ENCODE data around the gene ST3GAL2.
"Not testable (repeated sequence)": the region's sequence is repeated elsewhere in the genome, so short reads cannot be mapped to it uniquely, and the experiment has no call there.

Gene ST3GAL2

DNA sequence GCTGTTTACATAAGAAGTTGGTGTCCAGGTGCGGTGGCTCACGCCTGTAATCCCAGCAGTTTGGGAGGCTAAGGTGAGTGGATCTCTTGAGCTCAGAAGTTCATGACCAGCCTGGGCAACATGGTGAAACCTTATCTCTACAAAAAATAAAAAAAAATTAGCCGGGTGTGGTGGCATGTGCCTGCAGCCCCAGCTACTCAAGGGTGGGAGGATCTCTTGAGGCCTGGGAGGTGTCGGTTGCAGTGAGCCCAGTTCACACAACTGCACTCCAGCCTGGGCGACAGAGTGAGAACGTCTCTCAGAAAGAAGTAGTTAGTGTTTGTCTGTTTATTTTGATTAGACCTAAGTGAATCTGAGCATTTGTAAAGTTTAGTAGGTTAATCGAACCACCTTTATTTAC lies 79.3 kb downstream of the ST3GAL2 start:
- DNase-seq (ENCODE audit: insufficient read length, low spot score) = no peak
- no peak for FAIRE-seq
- TF ChIP-seq POLR2A (IDR thresholded peaks at IDR 0.05; ENCODE audit: low read depth, low read length) = no peak

DNA sequence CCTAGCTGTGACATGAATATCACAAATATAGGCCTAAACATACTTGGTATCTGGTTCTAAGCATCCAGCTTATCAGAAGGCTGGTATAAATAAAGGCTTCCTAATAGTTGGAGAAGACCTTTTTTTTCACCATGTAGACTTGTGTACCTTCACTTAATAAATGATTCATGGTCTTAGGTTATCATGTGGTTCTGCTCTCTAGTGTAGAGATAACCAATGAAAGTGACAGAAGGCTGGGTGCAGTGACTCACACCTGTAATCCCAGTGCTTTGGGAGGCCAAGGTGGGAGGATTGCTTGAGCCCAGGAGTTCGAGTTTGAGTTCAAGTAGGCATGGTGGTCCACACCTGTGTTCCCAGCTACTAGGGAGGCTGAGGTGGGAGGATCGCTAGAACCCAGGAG lies 89.1 kb downstream of the ST3GAL2 start:
- FAIRE-seq (no peak), DNase-seq (ENCODE audit: insufficient read length, low spot score) (no peak)
- TF ChIP-seq POLR2A (IDR thresholded peaks at IDR 0.05; ENCODE audit: low read depth, low read length) = no peak

DNA sequence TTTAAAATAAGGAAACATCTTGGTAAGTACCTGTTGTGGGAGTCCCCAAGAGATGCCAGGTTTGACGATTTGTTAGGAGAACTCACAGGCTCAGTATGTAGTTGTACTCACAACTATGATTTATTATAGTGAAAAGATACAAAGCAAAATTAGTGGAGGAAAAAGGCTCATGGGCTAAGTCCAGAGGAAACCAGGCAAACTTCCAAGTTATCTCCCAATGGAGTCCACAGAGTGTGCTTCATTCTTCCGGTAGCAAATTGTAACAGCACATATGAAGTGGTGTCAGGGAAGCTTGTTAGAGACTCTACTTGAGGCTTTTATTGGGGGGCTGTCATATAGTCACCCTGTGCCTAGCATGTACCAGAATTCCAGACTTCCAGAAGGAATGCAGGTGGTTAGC lies 89.9 kb downstream of the ST3GAL2 start:
- no peak for DNase-seq (ENCODE audit: insufficient read length, low spot score)

DNA sequence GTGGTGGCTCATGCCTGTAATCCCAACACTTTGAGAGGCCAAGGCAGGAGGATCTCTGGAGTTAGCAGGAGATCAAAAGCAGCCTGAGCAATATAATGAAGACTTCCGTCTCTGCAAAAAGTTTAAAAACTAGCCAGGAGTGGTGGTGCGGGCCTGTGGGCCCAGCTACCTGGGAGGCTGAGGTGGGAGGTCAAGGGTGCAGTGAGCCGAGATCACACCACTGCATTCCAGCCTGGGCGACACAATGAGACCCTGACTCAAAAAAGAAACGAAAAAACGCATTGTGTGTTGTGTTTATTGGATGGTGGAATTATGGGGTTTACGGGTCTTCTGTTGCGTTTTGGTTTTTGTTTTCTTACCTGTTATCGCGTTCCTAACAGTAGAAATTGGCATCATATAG lies 93.1 kb downstream of the ST3GAL2 start:
- no peak for TF ChIP-seq POLR2A (IDR thresholded peaks at IDR 0.05; ENCODE audit: low read depth, low read length)
- DNase-seq (ENCODE audit: insufficient read length, low spot score) (no peak), FAIRE-seq (no peak)

More for the DNA sequence above, 89.9 kb downstream of the ST3GAL2 start:
- FAIRE-seq = no peak
- TF ChIP-seq POLR2A (IDR thresholded peaks at IDR 0.05; ENCODE audit: low read depth, low read length) = no peak

DNA sequence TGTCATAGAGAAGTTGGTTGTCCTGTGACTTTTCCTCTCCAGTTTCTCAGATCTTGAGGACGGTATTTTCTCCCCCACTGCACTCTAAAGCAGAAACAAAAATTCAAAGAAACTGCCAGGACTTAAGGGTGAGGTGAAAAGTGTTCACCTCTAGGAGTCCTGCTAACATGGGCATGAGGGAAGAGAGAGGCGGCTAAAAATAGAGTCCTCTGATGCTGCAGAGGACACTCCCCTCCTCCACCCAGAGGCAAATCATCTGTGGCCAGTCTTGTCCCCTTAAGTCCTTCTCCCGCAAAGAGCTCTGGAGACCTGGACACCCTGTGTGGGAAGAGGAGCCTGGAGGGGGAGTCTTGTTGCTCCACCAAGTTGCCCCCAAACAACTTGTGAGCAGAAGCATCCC lies 96.9 kb downstream of the ST3GAL2 start:
- TF ChIP-seq POLR2A (IDR thresholded peaks at IDR 0.05; ENCODE audit: low read depth, low read length) = no peak
- FAIRE-seq = no peak
- no peak for DNase-seq (ENCODE audit: insufficient read length, low spot score)

DNA sequence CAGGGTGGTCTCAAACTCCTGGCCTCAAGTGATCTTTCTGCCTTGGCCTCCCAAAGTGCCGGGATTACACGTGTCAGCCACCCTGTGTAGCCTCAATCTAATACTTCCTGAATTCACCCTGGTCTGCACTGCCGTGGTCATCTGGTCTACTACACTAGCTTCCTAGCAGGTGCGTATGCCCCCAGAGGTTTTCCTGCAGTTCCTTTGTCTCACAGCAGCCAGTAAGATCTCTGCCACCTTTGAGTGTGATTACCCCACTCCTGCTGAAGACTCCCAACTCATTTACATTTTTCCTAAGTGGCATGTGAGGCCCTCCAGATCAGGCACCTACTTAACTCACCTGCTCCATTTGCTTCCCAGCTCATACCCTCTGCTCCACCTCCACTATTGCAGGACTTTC lies 97.3 kb downstream of the ST3GAL2 start:
- FAIRE-seq = no peak
- DNase-seq (ENCODE audit: insufficient read length, low spot score) = no peak
- no peak for TF ChIP-seq POLR2A (IDR thresholded peaks at IDR 0.05; ENCODE audit: low read depth, low read length)

DNA sequence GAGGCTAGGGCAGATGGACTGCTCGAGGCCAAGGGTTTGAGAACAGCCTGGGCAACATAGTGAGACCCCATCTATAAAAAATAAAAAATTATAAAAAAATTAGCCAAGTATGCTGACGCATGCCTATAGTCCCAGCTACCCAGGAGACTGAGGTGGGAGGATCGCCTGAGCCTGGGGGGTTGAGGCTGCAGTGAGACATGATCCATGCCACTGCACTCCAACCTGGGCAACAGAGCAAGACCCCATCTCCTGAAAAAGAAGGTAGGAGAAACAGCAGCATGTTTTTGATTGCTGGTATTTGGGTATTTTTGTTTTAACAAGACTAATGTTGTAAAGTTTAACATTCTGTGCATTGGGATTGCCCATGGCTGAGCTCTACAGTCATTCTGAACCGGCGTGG lies 101.1 kb downstream of the ST3GAL2 start:
- FAIRE-seq = no peak
- no peak for TF ChIP-seq POLR2A (IDR thresholded peaks at IDR 0.05; ENCODE audit: low read depth, low read length)

DNA sequence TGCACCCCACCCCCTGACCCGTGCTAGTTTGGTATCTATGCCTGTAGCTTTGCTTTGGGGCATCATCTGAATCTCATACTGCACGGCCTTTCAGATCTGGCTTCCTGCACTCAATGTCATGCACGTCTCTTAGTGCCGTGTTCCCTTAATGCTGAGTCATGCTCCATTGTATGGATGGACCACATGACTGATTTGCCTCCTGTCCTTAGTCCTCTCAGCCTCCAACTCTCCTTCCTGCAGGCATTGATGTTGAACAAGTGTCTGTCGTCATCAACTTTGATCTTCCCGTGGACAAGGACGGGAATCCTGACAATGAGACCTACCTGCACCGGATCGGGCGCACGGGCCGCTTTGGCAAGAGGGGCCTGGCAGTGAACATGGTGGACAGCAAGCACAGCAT lies 106.2 kb downstream of the ST3GAL2 start:
- not testable (repeated sequence) for FAIRE-seq; DNase-seq (ENCODE audit: insufficient read length, low spot score)

More for the DNA sequence above, 101.1 kb downstream of the ST3GAL2 start:
- no peak for DNase-seq (ENCODE audit: insufficient read length, low spot score)

DNA sequence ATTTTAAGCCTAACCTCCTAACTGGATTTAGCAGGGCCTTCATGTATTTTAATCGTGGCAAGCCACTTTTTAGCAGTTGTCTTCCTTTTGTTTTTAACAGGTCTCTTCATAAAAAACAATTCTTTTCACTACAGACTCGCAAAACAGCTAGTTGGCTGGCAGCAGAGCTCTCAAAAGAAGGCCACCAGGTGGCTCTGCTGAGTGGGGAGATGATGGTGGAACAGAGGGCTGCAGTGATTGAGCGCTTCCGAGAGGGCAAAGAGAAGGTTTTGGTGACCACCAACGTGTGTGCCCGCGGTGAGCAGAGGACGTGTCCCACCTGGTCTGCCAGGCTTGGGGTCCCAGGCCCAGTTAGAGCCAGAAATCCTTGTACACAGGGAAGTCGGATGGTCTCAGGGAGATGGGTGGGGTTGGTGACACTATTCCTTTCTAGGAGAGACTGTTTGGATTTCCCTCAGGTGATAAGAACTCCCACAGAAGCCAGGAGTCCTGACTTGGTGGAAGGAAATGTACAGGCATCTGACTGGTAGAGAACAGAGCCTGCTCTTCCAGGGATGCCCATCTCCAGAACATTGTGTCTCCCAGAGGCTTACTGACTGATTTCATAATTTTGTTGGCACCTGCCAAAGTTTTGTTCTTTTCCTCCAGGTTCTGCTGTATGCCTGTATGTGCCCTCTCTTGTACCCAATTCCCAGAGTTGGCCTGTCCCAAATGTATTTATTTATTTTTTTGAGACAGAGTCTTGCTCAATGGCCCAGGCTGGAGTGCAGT lies 107.1 kb downstream of the ST3GAL2 start:
- no peak for TF ChIP-seq POLR2A (IDR thresholded peaks at IDR 0.05; ENCODE audit: low read depth, low read length)
- DNase-seq (ENCODE audit: insufficient read length, low spot score) (no peak), FAIRE-seq (no peak)

DNA sequence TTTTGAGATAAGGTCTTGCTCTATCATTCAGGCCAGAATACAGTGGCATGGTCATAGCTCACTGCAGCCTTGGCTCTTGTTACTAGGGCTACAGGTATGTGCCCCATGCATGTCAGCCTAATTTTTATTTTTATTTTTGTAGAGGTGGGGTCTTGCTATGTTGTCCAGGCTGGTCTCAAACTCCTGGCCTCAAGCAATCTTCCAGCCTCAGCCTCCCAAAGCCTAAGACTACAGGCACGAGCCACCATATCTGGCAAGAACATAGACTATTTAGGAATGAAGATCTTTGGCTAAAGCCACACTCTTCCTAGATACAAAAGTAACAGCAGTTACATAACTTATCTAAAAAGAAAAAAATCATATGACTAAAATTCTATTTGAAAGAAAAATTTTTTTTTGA lies 107.8 kb downstream of the ST3GAL2 start:
- DNase-seq (ENCODE audit: insufficient read length, low spot score) = no peak
- no peak for TF ChIP-seq POLR2A (IDR thresholded peaks at IDR 0.05; ENCODE audit: low read depth, low read length)
- FAIRE-seq = no peak
